GM23338 (cell line): ENCODE results near the gene CETP. TPM values are rescaled to one million over a fixed set of nuclear protein-coding genes. Genes with fewer than 3 reads are reported as not detected.

Source experiments
- ATAC-seq: fragments of 200-7000 bp; cut with Tn5 transposase; 3 replicates; pipeline ENCODE4 v1.9.1; 2020
- DNase-seq: peaks from one replicate; pipeline ENCODE4 v3.0.0-alpha.2; 2015; ENCODE audit warnings: low spot score
- H2AFZ ChIP-seq: fragments of 200-600 bp; sonication (generic); 2 replicates; pipeline ENCODE4 v1.8.0; 2016; ENCODE audit warnings: antibody characterized with exemption, mild to moderate bottlenecking, moderate library complexity
- H3F3A ChIP-seq: fragments of 200-600 bp; sonication (generic); replicated peaks from 2 replicates; pipeline ENCODE4 v1.8.0; 2017; ENCODE audit warnings: antibody characterized with exemption, mixed run types, low read depth
- H3K27ac ChIP-seq: fragments of 200-600 bp; sonication (generic); 2 replicates; pipeline ENCODE4 v1.6.1; 2016; ENCODE audit warnings: low read depth
- H3K27me3 ChIP-seq: fragments of 200-600 bp; sonication (generic); 2 replicates; pipeline ENCODE4 v1.8.0; 2016; ENCODE audit warnings: mild to moderate bottlenecking, mixed run types, moderate library complexity; ENCODE audit not compliant: insufficient read depth
- H3K36me3 ChIP-seq: fragments of 200-600 bp; sonication (generic); 2 replicates; pipeline ENCODE4 v1.8.0; 2016; ENCODE audit warnings: mild to moderate bottlenecking; ENCODE audit not compliant: insufficient read depth
- H3K4me1 ChIP-seq: fragments of 200-600 bp; sonication (generic); 2 replicates; pipeline ENCODE4 v1.8.0; 2016; ENCODE audit warnings: mild to moderate bottlenecking, moderate library complexity; ENCODE audit not compliant: insufficient read depth
- H3K4me2 ChIP-seq: fragments of 200-600 bp; sonication (generic); 2 replicates; pipeline ENCODE4 v1.7.1; 2017; ENCODE audit warnings: mixed run types
- H3K4me3 ChIP-seq: fragments of 200-600 bp; sonication (generic); 2 replicates; pipeline ENCODE4 v1.6.1; 2016; ENCODE audit warnings: mixed run types
- H3K79me2 ChIP-seq: fragments of 200-600 bp; sonication (generic); replicated peaks from 2 replicates; pipeline ENCODE4 v1.8.0; 2017; ENCODE audit warnings: mild to moderate bottlenecking; ENCODE audit not compliant: insufficient read depth
- H3K9me2 ChIP-seq: fragments of 200-600 bp; sonication (generic); 2 replicates; pipeline ENCODE4 v1.8.0; 2017; ENCODE audit not compliant: insufficient read depth
- H4K20me1 ChIP-seq: fragments of 200-600 bp; sonication (generic); replicated peaks from 2 replicates; pipeline ENCODE4 v1.8.0; 2017; ENCODE audit warnings: mild to moderate bottlenecking; ENCODE audit not compliant: insufficient read depth
- H3K27ac Mint-ChIP-seq: 2 replicates; pipeline ENCODE4 v1.8.0; 2020; ENCODE audit warnings: inconsistent platforms, mild to moderate bottlenecking, moderate library complexity, mixed read lengths
- H3K27me3 Mint-ChIP-seq: 3 replicates; pipeline ENCODE4 v1.8.0; 2022; ENCODE audit warnings: low read depth, mild to moderate bottlenecking, moderate library complexity, mixed read lengths, inconsistent platforms; ENCODE audit not compliant: insufficient read depth, poor library complexity
- H3K36me3 Mint-ChIP-seq: 3 replicates; pipeline ENCODE4 v1.8.0; 2021; ENCODE audit warnings: low read depth, mild to moderate bottlenecking, inconsistent platforms, moderate library complexity, mixed read lengths
- H3K4me1 Mint-ChIP-seq: 3 replicates; pipeline ENCODE4 v1.8.0; 2020; ENCODE audit warnings: mild to moderate bottlenecking, inconsistent platforms, mixed read lengths
- H3K4me3 Mint-ChIP-seq: 3 replicates; pipeline ENCODE4 v1.8.0; 2021; ENCODE audit warnings: moderate library complexity, mild to moderate bottlenecking, inconsistent platforms, mixed read lengths
- H3K9me3 Mint-ChIP-seq: 3 replicates; pipeline ENCODE4 v1.8.0; 2020; ENCODE audit warnings: moderate library complexity, mild to moderate bottlenecking, inconsistent platforms, mixed read lengths
- EZH2 ChIP-seq: fragments of 200-600 bp; sonication (generic); IDR thresholded peaks from one replicate; pipeline ENCODE4 v1.8.0; 2017; ENCODE audit warnings: antibody characterized with exemption, mild to moderate bottlenecking, low read depth; ENCODE audit not compliant: unreplicated experiment
- EZH2phosphoT487 ChIP-seq: fragments of 200-600 bp; sonication (generic); IDR thresholded peaks from one replicate; pipeline ENCODE4 v1.8.1; 2018; ENCODE audit warnings: antibody characterized with exemption; ENCODE audit not compliant: unreplicated experiment
- JUNB ChIP-seq: IDR thresholded peaks from one replicate; pipeline ENCODE4 v1.6.1; 2016; ENCODE audit warnings: antibody characterized with exemption; ENCODE audit not compliant: unreplicated experiment
- NANOG ChIP-seq: IDR thresholded peaks from 2 replicates; pipeline ENCODE4 v1.6.1; 2016; ENCODE audit warnings: antibody characterized with exemption, borderline replicate concordance
- POLR2AphosphoS5 ChIP-seq: IDR thresholded peaks from 2 replicates; pipeline ENCODE4 v1.6.1; 2016; ENCODE audit warnings: antibody characterized with exemption, low read depth
- STAT1 ChIP-seq: IDR thresholded peaks from one replicate; pipeline ENCODE4 v1.6.1; 2016; ENCODE audit warnings: antibody characterized with exemption; ENCODE audit not compliant: unreplicated experiment
- ZNF331 ChIP-seq: fragments of 250-450 bp; sonication (Bioruptor Pico); IDR thresholded peaks from 2 replicates; pipeline ENCODE4 v1.5.0; 2020; ENCODE audit warnings: low read depth, mild to moderate bottlenecking, moderate library complexity
- polyA plus RNA-seq: library from polyadenylated mRNA; unstranded; fragments of >200 nt; fragmentation: Nextera tagmentation; extraction: Ambion mirVana; gene quantifications from 2 replicates; pipeline ENCODE4 v1.2.1, GENCODE V29; 2016
- total RNA-seq: library from RNA; depleted of rRNA; stranded (reverse); fragments of >200 nt; shearing (Covaris generic); gene quantifications from 2 replicates; pipeline ENCODE4 v1.2.3, GENCODE V29; 2014
- TF ChIP-seq, protein P1 (sequence below): IDR thresholded peaks from 2 replicates; pipeline ENCODE4 v1.6.1; 2016; ENCODE audit warnings: antibody characterized with exemption
- TF ChIP-seq, protein P2 (sequence below): fragments of 250-450 bp; sonication (Bioruptor Pico); IDR thresholded peaks from 2 replicates; pipeline ENCODE4 v1.5.0; 2020; ENCODE audit warnings: mild to moderate bottlenecking, moderate library complexity
- TF ChIP-seq, protein P3 (sequence below), 2 experiments: fragments of 200-600 bp in 1 of 2; sonication (generic) in 1 of 2; conservative IDR thresholded peaks; 2 replicates each; pipeline versions ENCODE4 v1.5.1 to v1.6.1; 2016 to 2017; ENCODE audit warnings: antibody characterized with exemption in 2 of 2, low read depth in 2 of 2, mild to moderate bottlenecking in 2 of 2, moderate library complexity in 1 of 2

CETP gene
- total and polyA plus RNA-seq, 2 experiments from 2014 or later = not detected

DNA sequence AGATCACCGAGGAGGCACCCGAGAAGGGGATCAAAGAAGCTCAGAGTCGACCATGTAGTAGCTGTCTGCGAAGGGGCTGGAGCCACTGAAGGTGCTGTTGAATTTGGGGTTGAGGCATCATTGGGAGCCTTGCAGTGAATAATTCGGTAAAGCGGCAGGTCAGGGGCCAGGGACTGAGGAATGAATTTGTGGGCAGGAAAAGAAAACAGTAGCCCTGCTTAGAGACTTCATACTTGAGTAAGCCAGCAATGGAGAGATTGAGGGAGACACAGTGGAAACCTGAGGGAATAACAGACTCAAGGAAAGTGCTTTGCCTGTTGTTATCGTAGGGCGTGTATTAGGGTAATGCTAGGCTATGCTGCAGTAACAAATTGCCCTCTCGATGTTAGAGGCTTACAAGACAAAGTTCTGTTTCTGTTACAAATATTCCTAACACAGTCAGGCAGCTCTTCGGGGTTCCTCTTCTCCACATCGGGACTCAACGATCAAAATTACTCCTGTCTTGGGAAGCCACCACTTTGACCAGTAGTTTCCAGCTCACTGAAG lies 43.2 kb upstream of the CETP start:
- DNase-seq (no peak), ATAC-seq (no peak)
- no peak overlapping the region for H3K4me2 ChIP-seq
- H3K4me3 ChIP-seq = no peak overlapping the region
- 0 out of 2 replicates have a peak overlapping the region, but pooled peaks have one; percentile 32 for H2AFZ ChIP-seq
- Mint-ChIP-seq H3K27ac (no peak overlapping the region), H3K27me3 (peaks cover 13% of the 10 kb centered on the region), H3K4me3 (no peak overlapping the region), H3K36me3 (no peaks in the 10 kb centered on the region), H3K9me3 (no peaks in the 10 kb centered on the region), H3K4me1 (no peaks in the 10 kb centered on the region; the same call in 2 of the 3 replicates)
- no peaks in the 10 kb centered on the region for H3K79me2 ChIP-seq
- H3K9me2 ChIP-seq = no peaks in the 10 kb centered on the region
- no peaks in the 10 kb centered on the region for H3K4me1 ChIP-seq
- H3K27ac ChIP-seq = no peak overlapping the region
- H3K27me3 ChIP-seq = no peaks in the 10 kb centered on the region
- no peak for TF ChIP-seq JUNB
- TF ChIP-seq, protein P1, sequence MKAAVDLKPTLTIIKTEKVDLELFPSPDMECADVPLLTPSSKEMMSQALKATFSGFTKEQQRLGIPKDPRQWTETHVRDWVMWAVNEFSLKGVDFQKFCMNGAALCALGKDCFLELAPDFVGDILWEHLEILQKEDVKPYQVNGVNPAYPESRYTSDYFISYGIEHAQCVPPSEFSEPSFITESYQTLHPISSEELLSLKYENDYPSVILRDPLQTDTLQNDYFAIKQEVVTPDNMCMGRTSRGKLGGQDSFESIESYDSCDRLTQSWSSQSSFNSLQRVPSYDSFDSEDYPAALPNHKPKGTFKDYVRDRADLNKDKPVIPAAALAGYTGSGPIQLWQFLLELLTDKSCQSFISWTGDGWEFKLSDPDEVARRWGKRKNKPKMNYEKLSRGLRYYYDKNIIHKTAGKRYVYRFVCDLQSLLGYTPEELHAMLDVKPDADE = no peak
- no peak for TF ChIP-seq STAT1
- no peaks in the 10 kb centered on the region for H3F3A ChIP-seq
- H3K36me3 ChIP-seq = no peaks in the 10 kb centered on the region
- H4K20me1 ChIP-seq = no peaks in the 10 kb centered on the region

- peaks cover 14% of the 10 kb centered on the region for H3K27me3 Mint-ChIP-seq
- no peak for ATAC-seq
- no peak for TF ChIP-seq POLR2AphosphoS5
- no peak for TF ChIP-seq NANOG
- TF ChIP-seq STAT1 = no peak
- TF ChIP-seq EZH2 = no peak
- no peak for TF ChIP-seq ZNF331 (CRISPR knock-in tag)
- TF ChIP-seq, protein P2, sequence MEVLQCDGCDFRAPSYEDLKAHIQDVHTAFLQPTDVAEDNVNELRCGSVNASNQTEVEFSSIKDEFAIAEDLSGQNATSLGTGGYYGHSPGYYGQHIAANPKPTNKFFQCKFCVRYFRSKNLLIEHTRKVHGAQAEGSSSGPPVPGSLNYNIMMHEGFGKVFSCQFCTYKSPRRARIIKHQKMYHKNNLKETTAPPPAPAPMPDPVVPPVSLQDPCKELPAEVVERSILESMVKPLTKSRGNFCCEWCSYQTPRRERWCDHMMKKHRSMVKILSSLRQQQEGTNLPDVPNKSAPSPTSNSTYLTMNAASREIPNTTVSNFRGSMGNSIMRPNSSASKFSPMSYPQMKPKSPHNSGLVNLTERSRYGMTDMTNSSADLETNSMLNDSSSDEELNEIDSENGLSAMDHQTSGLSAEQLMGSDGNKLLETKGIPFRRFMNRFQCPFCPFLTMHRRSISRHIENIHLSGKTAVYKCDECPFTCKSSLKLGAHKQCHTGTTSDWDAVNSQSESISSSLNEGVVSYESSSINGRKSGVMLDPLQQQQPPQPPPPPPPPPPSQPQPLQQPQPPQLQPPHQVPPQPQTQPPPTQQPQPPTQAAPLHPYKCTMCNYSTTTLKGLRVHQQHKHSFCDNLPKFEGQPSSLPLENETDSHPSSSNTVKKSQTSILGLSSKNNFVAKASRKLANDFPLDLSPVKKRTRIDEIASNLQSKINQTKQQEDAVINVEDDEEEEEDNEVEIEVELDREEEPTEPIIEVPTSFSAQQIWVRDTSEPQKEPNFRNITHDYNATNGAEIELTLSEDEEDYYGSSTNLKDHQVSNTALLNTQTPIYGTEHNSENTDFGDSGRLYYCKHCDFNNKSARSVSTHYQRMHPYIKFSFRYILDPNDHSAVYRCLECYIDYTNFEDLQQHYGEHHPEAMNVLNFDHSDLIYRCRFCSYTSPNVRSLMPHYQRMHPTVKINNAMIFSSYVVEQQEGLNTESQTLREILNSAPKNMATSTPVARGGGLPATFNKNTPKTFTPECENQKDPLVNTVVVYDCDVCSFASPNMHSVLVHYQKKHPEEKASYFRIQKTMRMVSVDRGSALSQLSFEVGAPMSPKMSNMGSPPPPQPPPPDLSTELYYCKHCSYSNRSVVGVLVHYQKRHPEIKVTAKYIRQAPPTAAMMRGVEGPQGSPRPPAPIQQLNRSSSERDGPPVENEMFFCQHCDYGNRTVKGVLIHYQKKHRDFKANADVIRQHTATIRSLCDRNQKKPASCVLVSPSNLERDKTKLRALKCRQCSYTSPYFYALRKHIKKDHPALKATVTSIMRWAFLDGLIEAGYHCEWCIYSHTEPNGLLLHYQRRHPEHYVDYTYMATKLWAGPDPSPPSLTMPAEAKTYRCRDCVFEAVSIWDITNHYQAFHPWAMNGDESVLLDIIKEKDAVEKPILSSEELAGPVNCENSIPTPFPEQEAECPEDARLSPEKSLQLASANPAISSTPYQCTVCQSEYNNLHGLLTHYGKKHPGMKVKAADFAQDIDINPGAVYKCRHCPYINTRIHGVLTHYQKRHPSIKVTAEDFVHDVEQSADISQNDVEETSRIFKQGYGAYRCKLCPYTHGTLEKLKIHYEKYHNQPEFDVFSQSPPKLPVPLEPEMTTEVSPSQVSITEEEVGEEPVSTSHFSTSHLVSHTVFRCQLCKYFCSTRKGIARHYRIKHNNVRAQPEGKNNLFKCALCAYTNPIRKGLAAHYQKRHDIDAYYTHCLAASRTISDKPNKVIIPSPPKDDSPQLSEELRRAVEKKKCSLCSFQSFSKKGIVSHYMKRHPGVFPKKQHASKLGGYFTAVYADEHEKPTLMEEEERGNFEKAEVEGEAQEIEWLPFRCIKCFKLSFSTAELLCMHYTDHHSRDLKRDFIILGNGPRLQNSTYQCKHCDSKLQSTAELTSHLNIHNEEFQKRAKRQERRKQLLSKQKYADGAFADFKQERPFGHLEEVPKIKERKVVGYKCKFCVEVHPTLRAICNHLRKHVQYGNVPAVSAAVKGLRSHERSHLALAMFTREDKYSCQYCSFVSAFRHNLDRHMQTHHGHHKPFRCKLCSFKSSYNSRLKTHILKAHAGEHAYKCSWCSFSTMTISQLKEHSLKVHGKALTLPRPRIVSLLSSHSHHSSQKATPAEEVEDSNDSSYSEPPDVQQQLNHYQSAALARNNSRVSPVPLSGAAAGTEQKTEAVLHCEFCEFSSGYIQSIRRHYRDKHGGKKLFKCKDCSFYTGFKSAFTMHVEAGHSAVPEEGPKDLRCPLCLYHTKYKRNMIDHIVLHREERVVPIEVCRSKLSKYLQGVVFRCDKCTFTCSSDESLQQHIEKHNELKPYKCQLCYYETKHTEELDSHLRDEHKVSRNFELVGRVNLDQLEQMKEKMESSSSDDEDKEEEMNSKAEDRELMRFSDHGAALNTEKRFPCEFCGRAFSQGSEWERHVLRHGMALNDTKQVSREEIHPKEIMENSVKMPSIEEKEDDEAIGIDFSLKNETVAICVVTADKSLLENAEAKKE (CRISPR knock-in tag) = no peak
- TF ChIP-seq, protein P1 = no peak
- no peak for TF ChIP-seq EZH2phosphoT487
- TF ChIP-seq, protein P3, sequence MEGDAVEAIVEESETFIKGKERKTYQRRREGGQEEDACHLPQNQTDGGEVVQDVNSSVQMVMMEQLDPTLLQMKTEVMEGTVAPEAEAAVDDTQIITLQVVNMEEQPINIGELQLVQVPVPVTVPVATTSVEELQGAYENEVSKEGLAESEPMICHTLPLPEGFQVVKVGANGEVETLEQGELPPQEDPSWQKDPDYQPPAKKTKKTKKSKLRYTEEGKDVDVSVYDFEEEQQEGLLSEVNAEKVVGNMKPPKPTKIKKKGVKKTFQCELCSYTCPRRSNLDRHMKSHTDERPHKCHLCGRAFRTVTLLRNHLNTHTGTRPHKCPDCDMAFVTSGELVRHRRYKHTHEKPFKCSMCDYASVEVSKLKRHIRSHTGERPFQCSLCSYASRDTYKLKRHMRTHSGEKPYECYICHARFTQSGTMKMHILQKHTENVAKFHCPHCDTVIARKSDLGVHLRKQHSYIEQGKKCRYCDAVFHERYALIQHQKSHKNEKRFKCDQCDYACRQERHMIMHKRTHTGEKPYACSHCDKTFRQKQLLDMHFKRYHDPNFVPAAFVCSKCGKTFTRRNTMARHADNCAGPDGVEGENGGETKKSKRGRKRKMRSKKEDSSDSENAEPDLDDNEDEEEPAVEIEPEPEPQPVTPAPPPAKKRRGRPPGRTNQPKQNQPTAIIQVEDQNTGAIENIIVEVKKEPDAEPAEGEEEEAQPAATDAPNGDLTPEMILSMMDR (conservative IDR thresholded peaks at IDR 0.05; ENCODE audit: low read depth in 2 of 2) = no peak
Observed at GRCh38 chr16:56919099-56919800, 42.5 kb upstream of the CETP start.

More at GRCh38 chr16:56919099-56919800, 42.5 kb upstream of the CETP start:
- no peak overlapping the region for H3K27ac Mint-ChIP-seq
- H3K4me3 Mint-ChIP-seq = no peak overlapping the region
- H3F3A ChIP-seq = no peaks in the 10 kb centered on the region
- H4K20me1 ChIP-seq = no peaks in the 10 kb centered on the region
- no peaks in the 10 kb centered on the region for H3K36me3 Mint-ChIP-seq
- H3K27ac ChIP-seq = no peak overlapping the region
- H3K4me2 ChIP-seq = no peak overlapping the region
- no peaks in the 10 kb centered on the region for H3K79me2 ChIP-seq
- H2AFZ ChIP-seq = peak overlapping the region; percentile 63; the same call in 1 of the 2 replicates
- H3K9me2 ChIP-seq = no peaks in the 10 kb centered on the region
- no peaks in the 10 kb centered on the region for H3K27me3 ChIP-seq
- H3K9me3 Mint-ChIP-seq = no peaks in the 10 kb centered on the region
- no peak for DNase-seq
- H3K36me3 ChIP-seq = no peaks in the 10 kb centered on the region
- no peaks in the 10 kb centered on the region; the same call in 2 of the 3 replicates for H3K4me1 Mint-ChIP-seq
- H3K4me3 ChIP-seq = no peak overlapping the region
- H3K4me1 ChIP-seq = no peaks in the 10 kb centered on the region
